NCI-H146 (cell line): ENCODE results near the gene KLHL17.

Experiments used
- DNase-seq: peaks from one replicate; lab custom pipeline; 2025; lab: John Stamatoyannopoulos, UW

The KLHL17 gene

DNA sequence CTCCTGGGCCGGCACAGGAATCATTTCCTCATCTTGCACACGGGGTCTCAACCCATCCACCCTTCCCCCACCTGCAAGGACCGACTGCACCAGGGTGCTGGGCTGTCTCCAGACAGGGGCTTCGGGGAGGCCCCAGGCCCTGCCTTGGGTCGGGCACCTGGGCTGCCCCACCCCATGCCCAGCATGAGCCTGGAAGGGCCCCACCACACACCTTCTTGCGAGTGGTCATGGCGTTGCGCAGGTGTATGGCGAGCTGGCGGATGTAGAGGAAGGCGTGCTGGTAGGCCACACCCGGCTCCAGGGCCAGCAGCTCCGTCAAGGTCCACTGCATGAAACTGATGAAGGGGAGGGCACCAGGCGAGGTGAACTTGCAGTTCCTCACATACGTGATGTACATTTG, 8.2 kb upstream of the KLHL17 start:
- no peak for DNase-seq

DNA sequence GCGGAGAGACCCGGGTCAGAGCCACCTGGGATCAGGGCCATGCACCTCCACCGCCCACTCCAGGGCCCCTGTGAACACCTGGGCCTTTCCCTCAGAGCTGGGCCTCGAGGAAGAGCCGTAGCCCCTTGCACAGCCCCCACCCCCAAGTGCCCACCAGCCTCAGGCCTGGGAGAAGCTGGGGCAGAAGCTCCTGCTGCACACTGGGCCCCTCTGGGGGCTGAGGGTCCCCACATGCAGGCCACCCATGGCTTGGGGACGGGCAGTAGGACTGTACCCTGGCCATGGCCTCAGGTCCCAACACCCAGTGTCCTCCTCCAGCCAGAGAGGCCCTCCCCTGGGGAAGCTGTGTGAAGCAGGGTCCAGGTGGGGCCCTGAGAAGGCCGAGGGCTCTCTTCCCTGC, 7.8 kb upstream of the KLHL17 start:
- DNase-seq, result no peak

GRCh38 chr1:953524-954320, 6.7 kb upstream of the KLHL17 start:
- no peak for DNase-seq

DNA sequence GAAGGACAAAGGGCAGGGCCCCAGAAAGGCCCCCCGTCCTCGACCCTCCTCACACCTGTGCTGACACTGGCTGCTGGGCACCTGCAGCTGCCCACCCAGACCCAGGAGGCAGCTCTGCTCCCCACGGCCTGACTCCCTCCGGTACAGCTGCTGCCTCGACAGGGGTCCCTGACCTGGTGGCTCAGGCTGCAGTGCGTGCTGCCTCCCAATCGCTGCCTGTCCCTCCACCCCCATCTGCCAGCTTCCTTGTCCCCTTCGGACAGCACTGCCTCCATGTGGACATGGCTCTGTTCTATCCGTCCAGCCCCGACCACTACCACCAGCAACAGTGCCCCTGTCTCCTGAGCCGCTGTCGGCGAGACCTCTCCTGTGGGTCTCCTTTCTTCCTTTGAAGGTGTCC, 5.5 kb upstream of the KLHL17 start:
- no peak for DNase-seq

GRCh38 chr1:955474-955873, 4.9 kb upstream of the KLHL17 start:
- no peak for DNase-seq

DNA sequence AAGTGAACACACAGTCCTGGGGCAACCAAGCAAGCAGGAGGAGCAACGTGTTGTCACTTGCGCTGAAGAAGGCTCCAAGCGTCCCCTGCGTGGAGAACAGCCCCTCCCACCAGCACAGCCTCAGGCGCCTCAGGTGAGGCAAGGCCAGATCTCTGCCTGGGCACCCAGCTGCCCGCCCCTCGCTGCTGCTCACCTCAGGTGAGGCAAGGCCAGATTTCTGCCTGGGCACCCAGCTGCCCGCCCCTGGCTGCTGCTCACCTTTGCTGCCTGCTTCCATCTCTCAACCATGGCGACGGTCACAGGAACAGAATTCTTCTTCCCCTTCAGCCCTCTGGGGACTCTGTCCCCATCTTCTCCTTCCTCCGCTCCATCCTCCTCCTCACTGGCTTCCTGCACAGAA, 3.7 kb upstream of the KLHL17 start:
- no peak for DNase-seq

- DNase-seq, result peak; percentile 73
These were observed 1.3 kb upstream of the KLHL17 start, which contains the start of gene NOC2L for GRCh38 chr1:958823-959730. Gene NOC2L (minus strand): TSS chr1:959256. CDS start chr1:959240, 16 bp downstream.

DNA sequence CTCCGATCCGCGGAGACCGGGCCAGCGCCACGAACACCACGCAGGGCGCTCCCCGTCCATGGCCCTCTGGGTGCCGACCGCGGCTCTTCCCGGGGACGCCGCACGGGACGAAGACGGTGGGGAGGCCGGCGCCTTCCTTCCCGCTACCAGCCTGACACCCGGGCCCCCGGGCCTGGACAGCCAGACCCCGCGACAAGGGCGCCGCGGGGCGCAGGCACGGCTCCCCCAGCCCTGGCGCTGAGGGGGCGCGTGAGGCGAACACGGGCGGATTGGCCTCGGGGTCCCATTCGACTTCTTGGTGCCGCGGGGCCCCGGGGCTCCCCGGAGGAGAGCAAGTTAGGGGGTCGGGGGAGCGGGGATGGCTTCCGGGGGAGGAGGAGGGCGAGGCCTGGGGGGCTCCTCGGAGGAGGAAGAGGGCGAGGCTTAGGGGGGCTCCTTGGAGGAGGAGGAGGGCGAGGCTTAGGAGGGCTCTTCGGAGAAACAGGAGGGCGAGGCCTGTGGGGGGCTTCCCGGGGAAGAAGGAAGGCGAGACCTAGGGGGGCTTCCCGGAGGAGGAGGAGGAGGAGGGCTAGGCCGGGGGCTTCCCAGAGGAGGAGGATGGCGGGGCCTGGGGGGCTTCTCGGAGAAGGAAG, 537 bp upstream of the KLHL17 start:
- no peak for DNase-seq

GRCh38 chr1:961132-961669, 817 bp downstream of the KLHL17 start:
- no peak for DNase-seq

DNA sequence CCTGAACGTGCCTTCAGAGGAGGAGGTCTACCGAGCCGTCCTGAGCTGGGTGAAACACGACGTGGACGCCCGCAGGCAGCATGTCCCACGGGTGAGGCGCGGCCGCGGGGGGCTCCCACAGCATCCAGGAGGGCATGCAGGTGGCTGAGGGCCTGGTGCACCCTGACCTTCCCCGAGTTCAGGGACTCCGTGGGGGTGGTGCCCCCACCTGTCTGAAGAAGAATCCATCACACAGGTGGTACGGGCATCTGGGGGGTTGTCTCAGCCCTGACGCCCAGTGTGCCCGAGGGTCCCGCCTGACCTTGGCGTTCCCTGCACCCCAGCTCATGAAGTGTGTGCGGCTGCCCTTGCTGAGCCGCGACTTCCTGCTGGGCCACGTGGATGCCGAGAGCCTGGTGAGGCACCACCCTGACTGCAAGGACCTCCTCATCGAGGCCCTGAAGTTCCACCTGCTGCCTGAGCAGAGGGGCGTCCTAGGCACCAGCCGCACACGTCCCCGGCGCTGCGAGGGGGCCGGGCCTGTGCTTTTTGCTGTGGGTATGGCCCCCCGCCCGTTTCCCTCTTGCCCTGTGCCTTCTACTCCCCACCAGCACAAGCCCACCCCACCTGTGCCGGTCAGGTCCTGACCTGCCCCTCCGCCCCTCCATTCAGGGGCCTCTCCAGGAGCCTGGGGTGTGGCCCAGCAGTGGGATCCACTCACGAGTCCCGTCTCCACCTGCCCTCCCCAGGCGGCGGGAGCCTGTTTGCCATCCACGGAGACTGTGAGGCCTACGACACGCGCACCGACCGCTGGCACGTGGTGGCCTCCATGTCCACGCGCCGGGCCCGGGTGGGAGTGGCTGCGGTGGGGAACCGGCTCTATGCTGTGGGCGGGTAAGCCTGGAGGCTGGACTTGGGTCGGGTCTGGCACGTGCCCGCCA, 2.3 kb downstream of the KLHL17 start:
- DNase-seq, result no peak

DNA sequence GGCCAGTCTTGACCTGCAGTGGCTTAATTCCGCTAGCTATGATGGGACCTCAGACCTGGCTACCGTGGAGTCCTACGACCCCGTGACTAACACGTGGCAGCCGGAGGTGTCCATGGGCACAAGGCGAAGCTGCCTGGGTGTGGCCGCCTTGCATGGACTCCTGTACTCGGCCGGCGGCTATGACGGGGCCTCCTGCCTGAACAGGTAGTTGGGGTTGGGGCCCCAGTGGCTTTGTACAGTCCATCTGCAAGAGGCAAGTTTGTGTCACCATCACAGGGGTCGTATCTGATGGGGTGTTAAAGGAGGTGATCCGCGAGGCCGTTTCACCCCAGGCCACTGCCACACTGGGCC, 2.9 kb downstream of the KLHL17 start:
- DNase-seq, result no peak

DNA sequence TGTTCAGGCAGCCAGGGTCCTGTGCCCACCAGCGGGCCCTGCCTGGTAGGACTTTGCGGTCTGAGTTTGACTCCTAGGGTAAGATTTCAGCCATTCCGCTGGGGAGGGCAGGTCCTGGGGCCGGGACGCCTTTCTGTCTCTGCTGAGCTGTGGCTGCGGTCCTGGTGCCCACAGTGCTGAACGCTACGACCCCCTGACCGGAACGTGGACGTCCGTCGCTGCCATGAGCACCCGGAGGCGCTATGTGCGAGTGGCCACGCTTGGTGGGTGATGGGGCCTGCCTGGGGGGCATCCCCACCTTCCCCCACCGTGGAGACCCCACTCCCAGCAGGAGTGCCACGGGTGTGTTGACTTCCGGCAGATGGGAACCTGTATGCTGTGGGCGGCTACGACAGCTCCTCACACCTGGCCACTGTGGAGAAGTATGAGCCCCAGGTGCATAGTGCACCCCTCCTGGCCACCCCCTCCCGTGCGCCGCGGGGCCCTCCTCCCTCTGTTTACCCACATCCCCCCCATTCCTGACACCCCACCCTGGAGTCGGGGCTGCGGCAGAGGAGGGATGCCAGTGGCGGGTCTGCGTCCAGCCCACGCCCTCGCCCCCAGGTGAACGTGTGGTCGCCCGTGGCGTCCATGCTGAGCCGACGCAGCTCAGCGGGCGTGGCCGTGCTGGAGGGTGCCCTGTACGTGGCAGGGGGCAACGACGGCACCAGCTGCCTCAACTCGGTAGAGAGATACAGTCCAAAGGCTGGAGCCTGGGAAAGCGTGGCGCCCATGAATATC, 3.6 kb downstream of the KLHL17 start:
- no peak for DNase-seq

GRCh38 chr1:964691-965525, 4.5 kb downstream of the KLHL17 start:
- DNase-seq, result no peak

- DNase-seq, result no peak
These were observed 5.2 kb downstream of the KLHL17 start for GRCh38 chr1:965526-966134.

GRCh38 chr1:966135-966703, 5.8 kb downstream of the KLHL17 start, which contains the start of gene PLEKHN1:
Gene PLEKHN1 (plus strand): TSS chr1:966482. CDS start chr1:966532, 50 bp downstream.
- DNase-seq, result no peak

DNA sequence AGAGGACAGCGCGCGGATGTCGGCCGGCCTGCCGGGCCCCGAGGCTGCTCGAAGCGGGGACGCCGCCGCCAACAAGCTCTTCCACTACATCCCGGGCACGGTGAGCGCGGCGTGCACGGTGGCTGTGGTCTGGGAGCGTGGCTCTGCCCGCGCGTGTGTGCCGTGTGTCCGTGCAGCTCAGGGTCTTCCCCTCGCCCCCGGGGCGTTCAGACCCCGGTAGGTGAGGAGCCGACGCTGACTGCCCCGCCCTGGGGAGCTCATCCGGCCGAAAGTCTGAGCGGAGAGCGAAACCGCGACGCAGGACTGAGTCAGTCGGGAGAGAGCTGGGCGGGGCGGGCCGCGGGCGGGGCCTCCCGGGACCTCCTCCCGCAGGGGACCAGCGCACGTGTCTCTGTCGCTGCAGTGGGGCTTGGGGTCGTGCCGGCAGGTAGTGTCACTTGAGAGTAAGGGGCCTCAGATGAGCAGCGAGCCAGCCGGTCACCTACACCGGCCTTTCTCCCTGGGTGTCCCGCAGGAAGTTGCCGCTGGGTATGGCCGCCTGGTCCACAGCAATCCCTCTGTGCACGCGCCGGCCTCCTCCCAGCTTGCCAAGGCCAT, 6.4 kb downstream of the KLHL17 start:
- DNase-seq, result no peak

- DNase-seq, result no peak
These were observed 7.3 kb downstream of the KLHL17 start for GRCh38 chr1:967466-968343.
